Hematopoietic multipotent progenitor cell treated with erythropoietin and hydrocortisone succinate and interleukin-3 and kit ligand, for 6 days (in vitro differentiated cells): ENCODE measurements around the gene TSC22D2.
"Not testable (repeated sequence)": the region's sequence is repeated elsewhere in the genome, so short reads cannot be mapped to it uniquely, and the experiment has no call there.

ENCODE experiments used
- DNase-seq: peaks from one replicate; pipeline ENCODE4 v3.0.0-alpha.2; 2015

TSC22D2 gene

GRCh38 chr3:150449169-150449721 lies 41.1 kb downstream of the TSC22D2 start:
- peak; percentile 69 for DNase-seq

- peak; percentile 69 for DNase-seq
These were observed 42.8 kb downstream of the TSC22D2 start for GRCh38 chr3:150450916-150451315.

- DNase-seq: peak; percentile 93
These were observed 43.4 kb downstream of the TSC22D2 start for GRCh38 chr3:150451329-150452048.

- DNase-seq: no peak
These were observed 45.3 kb downstream of the TSC22D2 start for GRCh38 chr3:150453353-150453752.

GRCh38 chr3:150454085-150454484 lies 46.0 kb downstream of the TSC22D2 start:
- no peak for DNase-seq

- DNase-seq: no peak
These were observed 46.5 kb downstream of the TSC22D2 start for GRCh38 chr3:150454622-150455021.

GRCh38 chr3:150455341-150455740 lies 47.2 kb downstream of the TSC22D2 start:
- no peak for DNase-seq

GRCh38 chr3:150458001-150458400 lies 49.9 kb downstream of the TSC22D2 start:
- DNase-seq: no peak

- DNase-seq: no peak
These were observed 52.4 kb downstream of the TSC22D2 start for GRCh38 chr3:150460484-150460883.

- DNase-seq: no peak
These were observed 53.3 kb downstream of the TSC22D2 start for GRCh38 chr3:150461399-150461798.

- DNase-seq: peak; percentile 19
These were observed 54.0 kb downstream of the TSC22D2 start for GRCh38 chr3:150462108-150462507.

GRCh38 chr3:150464684-150465083 lies 56.6 kb downstream of the TSC22D2 start:
- no peak for DNase-seq

GRCh38 chr3:150467381-150467780 lies 59.3 kb downstream of the TSC22D2 start:
- no peak for DNase-seq

GRCh38 chr3:150469031-150469930 lies 61.2 kb downstream of the TSC22D2 start:
- DNase-seq: no peak

GRCh38 chr3:150469931-150470740 lies 62.0 kb downstream of the TSC22D2 start:
- DNase-seq: no peak

GRCh38 chr3:150472421-150472820 lies 64.3 kb downstream of the TSC22D2 start:
- no peak for DNase-seq

- DNase-seq: not testable (repeated sequence)
These were observed 65.1 kb downstream of the TSC22D2 start for GRCh38 chr3:150473161-150473560.

GRCh38 chr3:150479370-150479769 lies 71.3 kb downstream of the TSC22D2 start:
- DNase-seq: no peak

- DNase-seq: peak; percentile 16
These were observed 72.8 kb downstream of the TSC22D2 start for GRCh38 chr3:150480877-150481276.

- DNase-seq: no peak
These were observed 75.1 kb downstream of the TSC22D2 start for GRCh38 chr3:150483226-150483625.

- no peak for DNase-seq
These were observed 76.3 kb downstream of the TSC22D2 start for GRCh38 chr3:150484410-150484809.

GRCh38 chr3:150488867-150489266 lies 80.8 kb downstream of the TSC22D2 start:
- no peak for DNase-seq
